ENCODE data around the gene NEU4. TPM values are rescaled to one million over a fixed set of nuclear protein-coding genes. Genes with fewer than 3 reads are reported as not detected.
A peak's percentile ranks its signal among the peaks of the same experiment; 100 is the strongest.

NEU4 gene
- total RNA-seq, 1 experiment from 2014 or later, result 10.0 TPM

DNA sequence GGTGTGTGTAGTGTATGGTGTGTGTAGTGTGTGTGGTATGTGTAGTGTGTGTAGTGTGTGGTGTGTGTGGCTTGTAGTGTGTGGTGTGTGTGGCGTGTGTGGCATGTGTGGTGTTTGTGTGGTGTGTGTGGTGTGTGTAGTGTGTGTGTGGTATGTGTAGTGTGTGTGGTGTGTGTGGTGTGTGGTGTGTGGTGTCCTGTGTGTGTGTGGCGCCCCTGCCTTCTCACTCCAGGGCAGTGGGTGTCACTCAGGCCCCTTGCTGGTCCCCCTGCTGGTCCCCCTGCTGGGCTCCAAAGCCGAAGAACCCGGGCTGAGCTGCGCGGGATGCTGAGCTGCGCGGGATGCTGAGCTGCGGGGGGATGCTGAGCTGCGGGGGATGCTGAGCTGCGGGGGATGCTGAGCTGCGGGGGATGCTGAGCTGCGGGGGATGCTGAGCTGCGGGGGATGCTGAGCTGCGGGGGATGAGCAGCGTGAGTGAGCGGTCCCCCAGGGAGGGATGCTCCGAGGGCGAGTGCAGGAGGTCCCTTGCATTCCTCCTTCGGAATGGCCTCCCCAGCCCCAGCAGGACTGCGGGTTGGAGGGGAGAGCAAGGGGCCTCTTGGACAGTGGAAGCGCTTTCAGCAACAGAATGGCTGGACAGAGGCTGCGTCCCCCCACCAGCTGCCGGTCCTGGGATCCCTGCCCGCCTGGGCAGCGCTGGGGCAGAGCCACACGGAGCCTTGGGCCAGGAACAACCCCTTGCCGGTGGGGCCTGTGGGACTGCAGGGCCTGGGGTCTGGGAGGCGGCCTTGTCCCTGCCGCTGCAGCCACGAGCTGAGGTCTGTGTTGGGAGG lies 57.2 kb downstream of the NEU4 start:
- in situ Hi-C loops (cut with HindIII; ENCODE audit: low pct_unique_long_range_greater_than_20kb, low sequenced_read_pairs) (no loop called here), intact Hi-C loops (cut with micrococcal nuclease; ENCODE audit: unreplicated experiment) (no loop called here)
- ChIA-PET CTCF (interaction anchor here (0.6 kb wide), 1 partner anchor 58 kb away, joined by 4 read pairs; no protein-coding TSS in a partner anchor), POLR2A (no interaction called here)
- TF ChIP-seq SIN3A (IDR thresholded peaks at IDR 0.05; ENCODE audit: borderline replicate concordance, insufficient read depth, low read depth, low read length) (no peak), TCF7L2 (IDR thresholded peaks at IDR 0.05; ENCODE audit: low read depth, low read length) (no peak)
- TF ChIP-seq, protein P1, sequence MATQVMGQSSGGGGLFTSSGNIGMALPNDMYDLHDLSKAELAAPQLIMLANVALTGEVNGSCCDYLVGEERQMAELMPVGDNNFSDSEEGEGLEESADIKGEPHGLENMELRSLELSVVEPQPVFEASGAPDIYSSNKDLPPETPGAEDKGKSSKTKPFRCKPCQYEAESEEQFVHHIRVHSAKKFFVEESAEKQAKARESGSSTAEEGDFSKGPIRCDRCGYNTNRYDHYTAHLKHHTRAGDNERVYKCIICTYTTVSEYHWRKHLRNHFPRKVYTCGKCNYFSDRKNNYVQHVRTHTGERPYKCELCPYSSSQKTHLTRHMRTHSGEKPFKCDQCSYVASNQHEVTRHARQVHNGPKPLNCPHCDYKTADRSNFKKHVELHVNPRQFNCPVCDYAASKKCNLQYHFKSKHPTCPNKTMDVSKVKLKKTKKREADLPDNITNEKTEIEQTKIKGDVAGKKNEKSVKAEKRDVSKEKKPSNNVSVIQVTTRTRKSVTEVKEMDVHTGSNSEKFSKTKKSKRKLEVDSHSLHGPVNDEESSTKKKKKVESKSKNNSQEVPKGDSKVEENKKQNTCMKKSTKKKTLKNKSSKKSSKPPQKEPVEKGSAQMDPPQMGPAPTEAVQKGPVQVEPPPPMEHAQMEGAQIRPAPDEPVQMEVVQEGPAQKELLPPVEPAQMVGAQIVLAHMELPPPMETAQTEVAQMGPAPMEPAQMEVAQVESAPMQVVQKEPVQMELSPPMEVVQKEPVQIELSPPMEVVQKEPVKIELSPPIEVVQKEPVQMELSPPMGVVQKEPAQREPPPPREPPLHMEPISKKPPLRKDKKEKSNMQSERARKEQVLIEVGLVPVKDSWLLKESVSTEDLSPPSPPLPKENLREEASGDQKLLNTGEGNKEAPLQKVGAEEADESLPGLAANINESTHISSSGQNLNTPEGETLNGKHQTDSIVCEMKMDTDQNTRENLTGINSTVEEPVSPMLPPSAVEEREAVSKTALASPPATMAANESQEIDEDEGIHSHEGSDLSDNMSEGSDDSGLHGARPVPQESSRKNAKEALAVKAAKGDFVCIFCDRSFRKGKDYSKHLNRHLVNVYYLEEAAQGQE (IDR thresholded peaks at IDR 0.05; ENCODE audit: insufficient read depth in 1 of 2, low read depth in 2 of 2, low read length in 1 of 2), result peak in 1 of 2 experiments; percentile 81; a peak in 2 of 4 replicates
- DNase-seq (ENCODE audit: low read depth, low spot score) (no peak), ATAC-seq (peak; percentile 48)
- no peaks in the 10 kb centered on the region for H3K36me3 ChIP-seq (ENCODE audit: control insufficient read depth, insufficient read depth, low read length)
- no peaks in the 10 kb centered on the region for H3K9me3 ChIP-seq (ENCODE audit: control insufficient read depth, insufficient read depth, low read depth, low read length)
- no peak overlapping the region for H3K4me3 ChIP-seq (ENCODE audit: low read depth in 2 of 2, low read length in 2 of 2)
- H3K27ac ChIP-seq (ENCODE audit: low read length), result no peak overlapping the region
- H3K27me3 ChIP-seq (ENCODE audit: control insufficient read depth, insufficient read depth, low read length), result no peaks in the 10 kb centered on the region
- BruUV-seq (replicated peaks), result no TSS peak
- H3K4me1 ChIP-seq (ENCODE audit: control insufficient read depth, insufficient read depth, low read length), result peaks cover 9% of the 10 kb centered on the region; the same call in 1 of the 2 replicates

Other genes with a start within 250 kb of the NEU4 start
- gene THAP4, start 172.0 kb upstream of the NEU4 start, total RNA-seq (2021; ENCODE audit: unreplicated experiment), result 77.9 TPM
- 84.2 TPM for gene ATG4B, start 171.5 kb upstream of the NEU4 start, total RNA-seq (2021; ENCODE audit: unreplicated experiment)
- 122 TPM for gene DTYMK, start 122.4 kb upstream of the NEU4 start, total RNA-seq (2021; ENCODE audit: unreplicated experiment)
- gene ING5, start 107.2 kb upstream of the NEU4 start, total RNA-seq (2021; ENCODE audit: unreplicated experiment), result 39.8 TPM
- 53.0 TPM for gene D2HGDH, start 74.6 kb upstream of the NEU4 start, total RNA-seq (2021; ENCODE audit: unreplicated experiment)
- gene GAL3ST2, start 32.4 kb upstream of the NEU4 start, total RNA-seq (2021; ENCODE audit: unreplicated experiment), result 1.6 TPM
- 0.15 TPM for gene PDCD1, start 49.7 kb downstream of the NEU4 start, total RNA-seq (2021; ENCODE audit: unreplicated experiment)
- not detected for gene RTP5, start 60.5 kb downstream of the NEU4 start, total RNA-seq (2021; ENCODE audit: unreplicated experiment)

Measured in Panc1 (cell line).